IMR-90 (cell line): ENCODE data around the gene STOM. TPM values are rescaled to one million over a fixed set of nuclear protein-coding genes. Genes with fewer than 3 reads are reported as not detected.
A peak's percentile ranks its signal among the peaks of the same experiment; 100 is the strongest.

Experiments
- ATAC-seq: fragments of 200-7000 bp; cut with Tn5 transposase; 2 replicates; pipeline ENCODE4 v1.9.1; 2020; ENCODE audit warnings: low read depth, mild to moderate bottlenecking, moderate library complexity
- BruUV-seq: library from RNA; stranded (reverse); fragments of 400-500 nt; replicated peaks from 2 replicates; lab custom pipeline; 2021; lab: Mats Ljungman, UMichigan
- CTCF ChIA-PET: fragments of 300-600 bp; formaldehyde crosslinking; extraction: SDS; loops from one replicate; lab custom pipeline; 2021; ENCODE audit warnings: antibody characterized with exemption; lab: Yijun Ruan, JAX
- POLR2A ChIA-PET: fragments of 300-600 bp; sonication (Branson Sonifier 250); formaldehyde crosslinking; loops from one replicate; lab custom pipeline; 2022; ENCODE audit warnings: antibody characterized with exemption; ENCODE audit not compliant: unreplicated experiment; lab: Charles Lee
- DNase-seq: peaks from one replicate; pipeline ENCODE4 v3.0.0; 2013
- H2AFZ ChIP-seq: replicated peaks from 2 replicates; pipeline ENCODE3; 2013; ENCODE audit warnings: low read length, mild to moderate bottlenecking; ENCODE audit not compliant: poor library complexity
- H2AK5ac ChIP-seq: 2 replicates; pipeline ENCODE4 v1.6.1; 2013; ENCODE audit warnings: low read depth, low read length, inconsistent platforms
- H2AK9ac ChIP-seq: replicated peaks from 2 replicates; pipeline ENCODE3; 2013; ENCODE audit warnings: mild to moderate bottlenecking, low read depth, low read length, moderate library complexity; ENCODE audit not compliant: poor library complexity
- H2BK120ac ChIP-seq: 2 replicates; pipeline ENCODE4 v1.6.1; 2013; ENCODE audit warnings: low read depth, low read length, inconsistent platforms
- H2BK15ac ChIP-seq: 3 replicates; pipeline ENCODE4 v1.6.1; 2013; ENCODE audit warnings: low read depth, low read length, inconsistent platforms
- H2BK20ac ChIP-seq: 2 replicates; pipeline ENCODE4 v1.6.1; 2013; ENCODE audit warnings: low read depth, mild to moderate bottlenecking, inconsistent platforms, low read length, moderate library complexity
- H2BK5ac ChIP-seq: 2 replicates; pipeline ENCODE4 v1.6.1; 2013; ENCODE audit warnings: mild to moderate bottlenecking, low read depth, low read length, inconsistent platforms; ENCODE audit not compliant: poor library complexity, severe bottlenecking
- H3K14ac ChIP-seq: replicated peaks from 2 replicates; pipeline ENCODE4 v1.6.1; 2013; ENCODE audit warnings: low read depth, low read length, inconsistent platforms
- H3K18ac ChIP-seq: 2 replicates; pipeline ENCODE4 v1.6.1; 2013; ENCODE audit warnings: low read depth, low read length, control low read depth
- H3K23ac ChIP-seq: 2 replicates; pipeline ENCODE4 v1.6.1; 2013; ENCODE audit warnings: low read depth, low read length, inconsistent platforms
- H3K27ac ChIP-seq: 2 replicates; pipeline ENCODE4 v1.5.1; 2013; ENCODE audit warnings: mild to moderate bottlenecking, control low read depth, low read length; ENCODE audit not compliant: insufficient read depth
- H3K27me3 ChIP-seq: 2 replicates; pipeline ENCODE4 v1.6.1; 2013; ENCODE audit warnings: low read length; ENCODE audit not compliant: control insufficient read depth, insufficient read depth
- H3K36me3 ChIP-seq: 2 replicates; pipeline ENCODE4 v1.6.1; 2013; ENCODE audit warnings: low read length, mixed read lengths; ENCODE audit not compliant: control insufficient read depth, insufficient read depth
- H3K4ac ChIP-seq: 2 replicates; pipeline ENCODE4 v1.6.1; 2013; ENCODE audit warnings: low read depth, low read length, inconsistent platforms
- H3K4me1 ChIP-seq: 2 replicates; pipeline ENCODE4 v1.6.1; 2013; ENCODE audit warnings: low read length, mixed read lengths; ENCODE audit not compliant: control insufficient read depth, insufficient read depth
- H3K4me2 ChIP-seq: 2 replicates; pipeline ENCODE4 v1.6.1; 2013; ENCODE audit warnings: low read depth, mild to moderate bottlenecking, control low read depth, low read length, moderate library complexity
- H3K4me3 ChIP-seq: 2 replicates; pipeline ENCODE4 v1.5.1; 2013; ENCODE audit warnings: low read depth, mild to moderate bottlenecking, control low read depth, low read length, moderate library complexity; ENCODE audit not compliant: insufficient read depth
- H3K56ac ChIP-seq: 2 replicates; pipeline ENCODE4 v1.6.1; 2013; ENCODE audit warnings: low read length, inconsistent platforms; ENCODE audit not compliant: insufficient read depth; ENCODE audit errors: extremely low read depth
- H3K79me1 ChIP-seq, 2 experiments: 2 replicates each; pipeline ENCODE4 v1.6.1; 2013; ENCODE audit warnings: low read length in 2 of 2, inconsistent platforms in 1 of 2, low read depth in 1 of 2
- H3K9ac ChIP-seq: 2 replicates; pipeline ENCODE4 v1.6.1; 2013; ENCODE audit warnings: low read depth, low read length, control low read depth
- H3K9me1 ChIP-seq: 2 replicates; pipeline ENCODE4 v1.6.1; 2013; ENCODE audit warnings: low read length, inconsistent platforms; ENCODE audit not compliant: insufficient read depth
- H3K9me3 ChIP-seq: 2 replicates; pipeline ENCODE4 v1.6.1; 2013; ENCODE audit warnings: low read length; ENCODE audit not compliant: control insufficient read depth, insufficient read depth
- H4K20me1 ChIP-seq: 2 replicates; pipeline ENCODE4 v1.6.1; 2013; ENCODE audit warnings: low read length, inconsistent platforms; ENCODE audit not compliant: insufficient read depth
- H4K5ac ChIP-seq: 2 replicates; pipeline ENCODE4 v1.6.1; 2013; ENCODE audit warnings: mild to moderate bottlenecking, low read depth, low read length, control low read depth
- H4K8ac ChIP-seq, 2 experiments: 2 replicates each; pipeline ENCODE4 v1.6.1; 2013; ENCODE audit warnings: low read depth in 2 of 2, low read length in 2 of 2, control low read depth in 1 of 2, inconsistent platforms in 1 of 2
- H4K91ac ChIP-seq: 2 replicates; pipeline ENCODE4 v1.6.1; 2013; ENCODE audit warnings: low read depth, low read length, inconsistent platforms; ENCODE audit not compliant: insufficient read depth
- NFE2L2 ChIP-seq: fragments of 150-350 bp; IDR thresholded peaks from 2 replicates; pipeline ENCODE4 v1.6.1; 2016; ENCODE audit warnings: low read depth, mild to moderate bottlenecking, low read length
- RAD21 ChIP-seq: IDR thresholded peaks from 2 replicates; pipeline ENCODE4 v1.6.1; 2012; ENCODE audit warnings: low read length, improper control_type of control experiment
- WGBS, 2 experiments: methylation state at CpG; one replicate each; pipeline versions ENCODE4 v1.1.5 to v1.1.7; 2013; ENCODE audit warnings: missing lambda C conversion rate in 2 of 2; ENCODE audit not compliant: insufficient read length in 1 of 2; ENCODE audit errors: extremely low coverage in 2 of 2; 5-methylcytosine and 5-hydroxymethylcytosine counted together
- dilution Hi-C: fragments of 300-500 bp; cut with HindIII; formaldehyde crosslinking; loops from one replicate; pipeline ENCODE4 v1.14.3; 2018; ENCODE audit warnings: low sequenced_read_pairs; ENCODE audit not compliant: unreplicated experiment
- in situ Hi-C: fragments of 300-500 bp; cut with MboI; formaldehyde crosslinking; loops from 3 replicates; pipeline ENCODE4 v1.14.3; 2019; ENCODE audit warnings: low sequenced_read_pairs, inconsistent platforms, mixed read lengths
- intact Hi-C: fragments of 100-400 bp; cut with micrococcal nuclease; formaldehyde crosslinking; loops from 2 replicates; pipeline ENCODE4 v1.10.0; 2022
- polyA plus RNA-seq, 3 experiments: library from polyadenylated mRNA; depleted of rRNA; stranded (reverse); fragments of >200 nt; gene quantifications; 2 replicates each; pipeline ENCODE4 v1.2.3, GENCODE V29; 2012; ENCODE audit warnings: low replicate concordance in 1 of 3
- total RNA-seq: library from RNA; depleted of rRNA; stranded (reverse); fragments of >200 nt; gene quantifications from 2 replicates; pipeline ENCODE4 v1.2.3, GENCODE V29; 2012

Gene STOM
- total and polyA plus RNA-seq, 2 of the 4 experiments (the other 2 are of a cell fraction): 78.4 to 84.8 TPM

DNA sequence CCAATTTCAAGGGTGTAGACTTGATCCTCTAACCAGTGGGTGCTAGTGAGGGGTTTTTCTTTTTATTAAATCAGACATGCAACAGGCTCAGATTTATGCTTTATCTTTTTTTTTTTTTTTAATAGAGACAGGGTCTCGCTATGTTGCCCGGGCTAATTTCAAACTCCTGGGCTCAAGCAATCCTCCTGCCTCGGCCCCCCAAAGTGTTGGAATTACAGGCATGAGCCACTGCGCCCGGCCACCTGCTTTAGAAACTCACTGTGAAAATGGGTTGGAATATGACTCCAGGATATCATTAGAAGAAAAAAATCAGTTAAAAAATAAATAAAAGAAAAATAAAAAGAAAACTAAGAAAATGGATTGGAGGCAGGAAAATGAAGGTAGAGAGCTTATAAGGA is 50.7 kb downstream of the STOM start:
- intact Hi-C loops: no loop called here
- CTCF ChIA-PET: interaction anchor here (0.6 to 2.4 kb wide), 27 partner anchors 13 to 121 kb away, joined by 3 to 26 read pairs (median 5); no protein-coding TSS in a partner anchor

More for the DNA sequence above, 50.7 kb downstream of the STOM start:
- H3K23ac ChIP-seq: no peak overlapping the region
- H4K5ac ChIP-seq: no peak overlapping the region
- H3K4me3 ChIP-seq: no peak overlapping the region
- H4K91ac ChIP-seq: no peak overlapping the region
- ATAC-seq (no peak), DNase-seq (no peak)
- H3K14ac ChIP-seq: no peak overlapping the region
- H3K18ac ChIP-seq: no peak overlapping the region
- no peak overlapping the region for H3K4ac ChIP-seq
- no peak overlapping the region for H2BK120ac ChIP-seq
- H3K27ac ChIP-seq: no peak overlapping the region
- H2AFZ ChIP-seq: no peak overlapping the region
- no TSS peak for BruUV-seq
- no peak overlapping the region for H2AK5ac ChIP-seq
- no peaks in the 10 kb centered on the region for H3K27me3 ChIP-seq
- peaks cover 10% of the 10 kb centered on the region for H3K9me1 ChIP-seq
- no peak overlapping the region for H2BK20ac ChIP-seq
- H3K56ac ChIP-seq: no peak overlapping the region
- peak overlapping the region; percentile 17 for H2BK5ac ChIP-seq
- no peaks in the 10 kb centered on the region for H4K20me1 ChIP-seq
- TF ChIP-seq RAD21 (no peak), NFE2L2 (no peak)
- no peak overlapping the region for H2BK15ac ChIP-seq
- dilution Hi-C loops (no loop called here), in situ Hi-C loops (loop anchor here (5.0 kb wide), 1 partner anchor 107 kb away; no protein-coding TSS in a partner anchor)
- H3K9me3 ChIP-seq: no peaks in the 10 kb centered on the region
- H4K8ac ChIP-seq: peak overlapping the region in 1 of 2 experiments; percentile 50; a peak in 1 of 4 replicates
- H3K4me2 ChIP-seq: no peak overlapping the region
- no peak overlapping the region for H2AK9ac ChIP-seq
- H3K4me1 ChIP-seq: peaks cover 9% of the 10 kb centered on the region
- H3K9ac ChIP-seq: no peak overlapping the region
- POLR2A ChIA-PET: interaction anchor here (0.9 kb wide), 1 partner anchor 79 kb away, joined by 3 read pairs; no protein-coding TSS in a partner anchor
- WGBS, 2 experiments: no CpG with 5 or more reads among the region's 5 CpGs
- peaks cover 6 to 26% of the 10 kb centered on the region in 2 experiments for H3K79me1 ChIP-seq
- peaks cover 56% of the 10 kb centered on the region for H3K36me3 ChIP-seq
